ENCODE measurements around the gene LAG3. TPM values are rescaled to one million over a fixed set of nuclear protein-coding genes. Genes with fewer than 3 reads are reported as not detected.

The LAG3 gene
- total RNA-seq, 1 donor from 2014 or later, result 1.3 TPM

- peak; percentile 98 for DNase-seq (ENCODE audit: low spot score)
Observed at GRCh38 chr12:6752921-6753771, 19.2 kb upstream of the LAG3 start, which contains the start of gene MLF2. Gene MLF2 (minus strand): TSS chr12:6753141. CDS start chr12:6752334, 807 bp downstream.

GRCh38 chr12:6753772-6754356, 18.5 kb upstream of the LAG3 start:
- DNase-seq (ENCODE audit: low spot score), result no peak

- DNase-seq (ENCODE audit: low spot score), result no peak
Observed at GRCh38 chr12:6754411-6754810, 17.9 kb upstream of the LAG3 start.

GRCh38 chr12:6757028-6757690, 15.2 kb upstream of the LAG3 start:
- DNase-seq (ENCODE audit: low spot score), result no peak

DNA sequence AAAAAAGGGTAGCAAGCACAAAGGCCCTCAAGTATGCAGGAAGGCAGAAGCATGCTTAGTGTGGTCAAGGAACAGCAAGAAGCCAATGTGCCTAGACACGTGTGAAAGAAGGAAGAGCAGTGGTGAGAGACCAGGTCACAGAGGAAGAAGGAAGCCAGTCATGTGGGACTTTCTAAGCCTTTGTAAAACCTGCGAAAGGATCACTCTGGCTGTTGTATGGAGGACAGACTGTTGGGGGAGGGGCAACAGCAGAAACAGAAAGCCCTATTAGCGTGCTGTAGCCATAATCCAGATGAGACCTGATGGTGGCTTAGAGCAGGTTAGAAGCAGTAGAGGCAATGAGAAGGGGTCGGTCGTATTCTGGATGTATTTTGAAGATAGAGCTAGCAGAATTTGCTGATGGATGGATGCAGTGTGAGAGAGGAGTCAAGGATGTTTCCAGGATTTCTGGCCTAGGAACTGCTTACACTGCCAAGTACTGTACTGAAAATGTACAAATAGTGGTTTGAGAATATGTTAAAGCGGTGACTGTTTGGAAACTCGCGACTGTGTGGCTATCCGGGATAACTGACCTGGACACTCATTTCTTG, 13.7 kb upstream of the LAG3 start:
- no peak for DNase-seq (ENCODE audit: low spot score)

- DNase-seq (ENCODE audit: low spot score), result no peak
Observed at GRCh38 chr12:6759741-6760140, 12.6 kb upstream of the LAG3 start.

DNA sequence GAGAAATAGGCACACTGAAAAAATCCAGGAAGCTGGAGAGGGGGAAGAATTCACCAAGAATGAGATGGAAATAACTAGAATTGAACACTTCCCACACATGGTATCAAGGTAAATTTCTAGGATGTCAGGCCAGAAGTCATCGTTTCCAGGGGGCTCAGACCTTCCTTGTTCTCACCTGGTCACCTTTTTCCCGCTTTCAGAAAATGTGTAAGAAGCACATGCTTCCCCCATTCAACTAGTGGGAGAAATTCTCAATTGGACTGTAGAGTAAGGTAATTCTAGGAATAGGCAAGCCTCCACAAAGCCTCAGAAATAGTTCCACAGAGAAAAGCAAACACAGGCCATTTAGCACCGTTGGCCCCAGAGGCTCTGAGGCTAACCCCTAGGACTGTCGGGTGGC, 8.9 kb upstream of the LAG3 start:
- no peak for DNase-seq (ENCODE audit: low spot score)

- peak; percentile 94 for DNase-seq (ENCODE audit: low spot score)
Observed at GRCh38 chr12:6764011-6764828, 8.1 kb upstream of the LAG3 start.

GRCh38 chr12:6765048-6765633, 7.2 kb upstream of the LAG3 start:
- no peak for DNase-seq (ENCODE audit: low spot score)

DNA sequence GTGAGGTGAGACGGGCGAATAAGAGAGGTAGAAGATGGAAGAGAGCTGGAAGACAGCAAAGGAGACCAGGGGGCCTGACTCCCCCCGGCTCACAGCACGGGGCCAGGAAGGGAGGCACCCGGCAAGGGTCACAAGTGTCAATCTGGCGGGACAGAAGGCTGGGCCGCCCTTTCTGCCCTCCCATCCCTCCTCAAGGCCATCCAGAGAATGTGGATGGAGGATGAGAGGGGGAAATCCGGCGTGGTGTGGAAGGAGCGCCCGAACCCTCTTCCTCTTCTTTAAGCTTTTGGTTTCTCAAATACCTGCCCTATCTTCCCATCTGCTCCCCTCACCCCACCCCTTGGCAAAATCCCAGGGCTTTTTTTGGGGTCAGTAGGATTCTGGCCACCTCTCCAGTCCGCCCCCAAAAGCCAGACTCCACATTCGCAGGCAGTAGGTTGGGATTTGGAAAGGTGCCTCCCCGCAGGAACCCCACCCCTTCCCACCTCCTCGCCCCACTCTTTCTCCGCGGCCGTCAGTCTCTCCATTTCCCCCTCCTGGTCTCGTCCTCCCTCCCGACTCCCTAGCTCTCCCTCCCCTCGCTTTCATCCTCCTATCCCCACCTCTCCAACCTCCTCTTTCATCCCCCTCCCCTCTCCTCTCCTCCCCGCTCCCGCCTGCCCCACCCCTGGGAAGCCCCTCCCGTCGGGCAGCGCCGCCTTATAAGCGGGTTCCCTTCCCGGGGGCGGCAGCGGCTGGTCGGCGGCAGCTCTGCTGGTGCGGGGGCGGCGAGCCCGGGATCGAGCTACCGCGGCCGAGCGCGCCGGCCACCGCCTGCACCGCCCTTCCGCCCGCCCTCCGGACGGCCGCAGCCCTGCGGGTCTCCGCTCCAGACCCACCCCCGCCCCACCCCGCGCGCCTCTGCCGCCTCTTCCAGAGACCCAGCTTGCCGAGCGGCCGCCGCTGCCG, 6.4 kb upstream of the LAG3 start, which contains the start of gene PTMS:
Gene PTMS (plus strand): TSS at position 730 of the 948 bp plus-strand sequence. CDS start 343 bp downstream, outside the sequence.
- peak; percentile 93 for DNase-seq (ENCODE audit: low spot score)

- DNase-seq (ENCODE audit: low spot score), result peak; percentile 95
Observed at GRCh38 chr12:6766651-6767349, 5.5 kb upstream of the LAG3 start.

GRCh38 chr12:6767353-6768319, 4.7 kb upstream of the LAG3 start:
- DNase-seq (ENCODE audit: low spot score), result no peak

GRCh38 chr12:6768437-6768914, 3.8 kb upstream of the LAG3 start:
- DNase-seq (ENCODE audit: low spot score), result no peak

DNA sequence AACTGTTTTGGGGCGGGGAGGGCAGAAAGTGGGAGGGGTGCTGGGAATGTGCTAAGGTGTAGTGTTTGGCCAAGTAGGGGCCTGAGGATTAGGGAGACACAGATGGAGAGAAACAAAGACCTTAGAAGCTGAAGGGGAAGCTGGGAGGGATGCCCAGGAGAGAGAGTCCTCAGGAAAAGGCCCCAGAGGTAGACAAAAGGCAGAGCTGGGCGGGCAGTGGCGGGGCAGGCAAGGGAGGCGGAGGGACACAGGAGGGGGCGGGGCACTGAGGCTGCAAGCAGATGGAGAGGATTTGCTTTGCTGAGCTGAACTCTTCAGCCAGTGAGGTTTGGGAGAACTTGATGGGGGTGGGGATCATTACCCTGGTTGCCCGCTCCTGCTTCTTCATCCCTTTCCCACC, 3.3 kb upstream of the LAG3 start:
- no peak for DNase-seq (ENCODE audit: low spot score)

- DNase-seq (ENCODE audit: low spot score), result no peak
Observed at GRCh38 chr12:6769666-6770065, 2.7 kb upstream of the LAG3 start.

DNA sequence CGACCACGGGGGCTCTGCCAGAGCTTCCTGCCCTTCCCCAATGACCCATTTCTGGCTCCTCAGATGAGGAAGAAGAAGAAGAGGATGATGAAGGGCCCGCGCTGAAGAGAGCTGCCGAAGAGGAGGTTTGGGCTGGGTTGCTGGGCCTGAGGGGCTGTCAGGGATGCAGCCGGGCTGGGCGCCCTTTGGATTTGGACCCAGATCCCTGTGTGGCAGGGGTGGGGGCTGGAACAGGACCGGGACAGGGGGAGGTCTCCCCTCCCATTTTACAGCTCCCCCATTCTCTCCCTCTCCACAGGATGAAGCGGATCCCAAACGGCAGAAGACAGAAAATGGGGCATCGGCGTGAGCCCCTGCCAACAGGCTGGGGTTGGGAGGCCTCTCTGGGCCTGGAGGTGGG, 2.2 kb upstream of the LAG3 start:
- DNase-seq (ENCODE audit: low spot score), result no peak

DNA sequence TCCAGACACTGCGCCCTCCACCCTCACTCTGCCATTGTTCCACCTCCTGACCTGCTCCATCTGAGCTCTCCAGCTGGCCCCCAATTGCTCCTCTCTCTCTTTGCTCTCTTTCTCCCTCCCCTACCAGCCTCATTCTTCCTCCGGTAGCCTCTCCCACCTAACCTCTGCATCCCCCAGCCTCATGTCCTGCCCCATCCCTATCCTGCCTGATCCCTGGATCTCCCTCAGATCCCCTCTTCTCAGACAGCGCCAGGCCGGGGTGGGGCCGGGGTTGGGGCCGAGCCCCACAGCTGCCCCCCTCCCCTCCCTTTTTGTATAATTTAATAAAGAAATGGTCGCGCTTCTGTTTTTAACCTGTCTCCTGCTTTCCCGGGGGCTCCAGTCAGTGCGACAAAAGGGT, 1.7 kb upstream of the LAG3 start:
- no peak for DNase-seq (ENCODE audit: low spot score)
